ENCODE measurements around the gene CSTF1.

- TF ChIP-seq CTCF (conservative IDR thresholded peaks at IDR 0.05 in 1 of 2, IDR thresholded peaks at IDR 0.05 in 1 of 2; ENCODE audit: low read depth in 1 of 2, low read length in 2 of 2) (no peak), EZH2 (IDR thresholded peaks at IDR 0.05; ENCODE audit: low read length, missing control alignments) (no peak)
Measured at GRCh38 chr20:56342783-56343182, 49.7 kb upstream of the CSTF1 start.
